NT2/D1 (cell line): ENCODE results near the gene WDR86.

ENCODE experiments used
- YY1 ChIP-seq: IDR thresholded peaks from 2 replicates; pipeline ENCODE4 v1.6.1; 2011; ENCODE audit not compliant: insufficient read length, insufficient read depth
- ZNF274 ChIP-seq: IDR thresholded peaks from 2 replicates; pipeline ENCODE4 v1.6.1; 2011; ENCODE audit warnings: mild to moderate bottlenecking, low read depth, low read length

- TF ChIP-seq YY1 (no peak), ZNF274 (no peak)
Observed at GRCh38 chr7:151451626-151452571, 42.1 kb upstream of the WDR86 start.
